K562 (cell line): ENCODE data around the gene ANKRD11. TPM values are rescaled to one million over a fixed set of nuclear protein-coding genes. Genes with fewer than 3 reads are reported as not detected.

Experiments
- BDP1 ChIP-seq: IDR thresholded peaks from 3 replicates; pipeline ENCODE4 v1.6.1; 2011; ENCODE audit not compliant: insufficient read length, insufficient read depth
- CBFA2T3 ChIP-seq: fragments of 450-650 bp; IDR thresholded peaks from 2 replicates; pipeline ENCODE4 v1.6.1; 2017
- DDX20 ChIP-seq: fragments of 450-650 bp; IDR thresholded peaks from 2 replicates; pipeline ENCODE4 v1.6.1; 2016; ENCODE audit warnings: missing genetic modification characterization, low read depth, mild to moderate bottlenecking, missing compliant biosample characterization, moderate library complexity
- EP400 ChIP-seq: fragments of 450-650 bp; IDR thresholded peaks from 2 replicates; pipeline ENCODE4 v1.6.1; 2017; ENCODE audit warnings: antibody characterized with exemption, mild to moderate bottlenecking, moderate library complexity
- KAT8 ChIP-seq: fragments of 450-650 bp; IDR thresholded peaks from 2 replicates; pipeline ENCODE4 v1.6.1; 2016; ENCODE audit warnings: low read depth, mild to moderate bottlenecking
- MEIS2 ChIP-seq: fragments of 450-650 bp; IDR thresholded peaks from 2 replicates; pipeline ENCODE4 v1.6.1; 2014; ENCODE audit warnings: mild to moderate bottlenecking; ENCODE audit not compliant: partially characterized antibody
- POLR3A ChIP-seq: IDR thresholded peaks from 2 replicates; pipeline ENCODE4 v1.6.1; 2011; ENCODE audit warnings: borderline replicate concordance, mild to moderate bottlenecking, moderate library complexity; ENCODE audit not compliant: insufficient read length, insufficient read depth; ENCODE audit errors: extremely low read depth
- RBFOX2 ChIP-seq: fragments of 200-400 bp; formaldehyde crosslinking; IDR thresholded peaks from 2 replicates; pipeline ENCODE4 v1.6.1; 2017; ENCODE audit warnings: low read depth, mild to moderate bottlenecking, low read length, moderate library complexity
- SPI1 ChIP-seq: IDR thresholded peaks from 2 replicates; pipeline ENCODE4 v1.6.1; 2011; ENCODE audit warnings: low read depth, low read length, control low read depth, borderline replicate concordance
- SRSF9 ChIP-seq: fragments of 200-400 bp; formaldehyde crosslinking; IDR thresholded peaks from 2 replicates; pipeline ENCODE4 v1.6.1; 2017; ENCODE audit warnings: low read depth, low read length, borderline replicate concordance
- TGIF2 ChIP-seq: sonication (generic); formaldehyde crosslinking; IDR thresholded peaks from 2 replicates; pipeline ENCODE4 v1.8.1; 2022; ENCODE audit warnings: mild to moderate bottlenecking, missing genetic modification reagents, moderate library complexity
- U2AF1 ChIP-seq: fragments of 200-400 bp; formaldehyde crosslinking; optimal IDR thresholded peaks from 2 replicates; pipeline ENCODE3; 2017; ENCODE audit warnings: mild to moderate bottlenecking, low read depth, low read length, moderate library complexity
- ZNF395 ChIP-seq: fragments of 200-800 bp; sonication (Bioruptor generic); IDR thresholded peaks from 2 replicates; pipeline ENCODE4 v1.6.1; 2017; ENCODE audit warnings: missing genetic modification characterization, missing compliant biosample characterization
- ZNF408 ChIP-seq: fragments of 250-450 bp; sonication (Bioruptor Pico); IDR thresholded peaks from 2 replicates; pipeline ENCODE4 v1.4.0; 2020; ENCODE audit warnings: low read depth, mild to moderate bottlenecking, moderate library complexity
- ZNF609 ChIP-seq: sonication (generic); formaldehyde crosslinking; IDR thresholded peaks from 2 replicates; pipeline ENCODE4 v1.8.1; 2023; ENCODE audit warnings: missing genetic modification reagents, mild to moderate bottlenecking, borderline replicate concordance
- ZSCAN29 ChIP-seq: fragments of 450-650 bp; IDR thresholded peaks from 2 replicates; pipeline ENCODE4 v1.6.1; 2017
- polyA plus RNA-seq, 8 experiments: library from polyadenylated mRNA; depleted of rRNA in 4 of 8; stranded (reverse) in 5 of 8; unstranded in 3 of 8; fragments of >200 nt; fragmentation: Nextera tagmentation in 2 of 8; fragmentation: Illumina TruSeq in 1 of 8; extraction: Ambion mirVana in 2 of 8; extraction: Trizol in 1 of 8; gene quantifications; 2 replicates each; pipeline versions ENCODE4 v1.2.1 to v1.2.3, GENCODE V29; 2011 to 2014; ENCODE audit warnings: inconsistent platforms in 1 of 8, missing spikeins in 1 of 8
- total RNA-seq, 7 experiments: library from RNA; depleted of rRNA in 6 of 7; stranded (reverse); fragments of >200 nt in 6 of 7; fragmentation: Illumina TruSeq in 2 of 7; extraction: Trizol in 2 of 7; gene quantifications; 2 replicates each; pipeline versions ENCODE4 v1.2.1 to v1.2.3, GENCODE V29; 2011 to 2021; ENCODE audit warnings: low replicate concordance in 1 of 7
- TF ChIP-seq, protein P1 (sequence below): sonication (generic); formaldehyde crosslinking; IDR thresholded peaks from 2 replicates; pipeline ENCODE4 v1.9.0; 2022; ENCODE audit warnings: mild to moderate bottlenecking, missing genetic modification reagents

The ANKRD11 gene
- total and polyA plus RNA-seq, 9 of the 15 experiments (the other 6 are each of a cell fraction or from before 2014, with no cell fraction given) = 4.7 to 126 (median 31.7) TPM

DNA sequence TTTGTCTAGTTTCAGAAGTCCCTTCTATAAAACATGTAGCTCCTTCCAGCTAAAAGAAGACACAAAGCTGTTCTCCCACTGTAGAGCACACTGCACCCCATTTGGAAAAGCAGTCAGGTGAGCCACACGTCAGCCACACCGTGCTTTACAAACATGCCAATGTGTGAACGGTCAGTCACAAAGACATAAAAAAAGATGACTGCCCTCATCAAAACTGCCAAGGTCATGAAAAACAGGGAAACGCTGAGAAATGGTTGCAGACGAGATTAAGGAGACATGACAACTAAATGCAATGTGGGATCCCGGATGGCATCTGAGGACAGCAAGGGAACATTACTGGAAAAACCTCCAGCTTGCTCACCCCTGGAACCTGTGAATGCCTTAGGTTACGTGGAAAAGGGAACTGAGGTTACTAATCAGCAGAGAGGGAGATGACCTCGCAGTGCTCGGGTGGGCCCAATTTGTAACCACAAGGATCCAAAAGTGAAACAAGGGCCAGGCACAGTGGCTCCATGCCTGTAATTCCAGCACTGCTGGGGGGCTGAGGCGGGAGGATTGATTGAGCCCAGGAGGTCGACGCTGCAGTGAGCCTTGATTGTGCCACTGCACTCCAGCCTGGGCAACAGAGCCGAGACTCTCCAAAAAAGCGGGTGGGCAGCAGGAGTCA is 8.1 kb downstream of the ANKRD11 start (continued):
- TF ChIP-seq, protein P1, sequence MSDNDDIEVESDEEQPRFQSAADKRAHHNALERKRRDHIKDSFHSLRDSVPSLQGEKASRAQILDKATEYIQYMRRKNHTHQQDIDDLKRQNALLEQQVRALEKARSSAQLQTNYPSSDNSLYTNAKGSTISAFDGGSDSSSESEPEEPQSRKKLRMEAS (CRISPR knock-in tag) = peak; percentile 31; the same call in 1 of the 2 replicates
- TF ChIP-seq ZNF395 (no peak), MEIS2 (peak; percentile 5), RBFOX2 (peak; percentile 41), CBFA2T3 (no peak), ZNF408 (CRISPR knock-in tag) (no peak), SRSF9 (no peak), U2AF1 (no peak), SPI1 (peak; percentile 73; the same call in 1 of the 2 replicates), ZNF609 (no peak), KAT8 (no peak), TGIF2 (CRISPR knock-in tag) (no peak), BDP1 (no peak), ZSCAN29 (no peak), POLR3A (no peak), DDX20 (no peak), EP400 (no peak)
